Natural killer cell (primary cell): ENCODE results near the gene CCM2L. TPM values are rescaled to one million over a fixed set of nuclear protein-coding genes. Genes with fewer than 3 reads are reported as not detected.

ENCODE experiments used
- ATAC-seq, 3 donors: fragments of 150-1000 bp in 2 of 3; fragments of 200-7000 bp in 1 of 3; cut with Tn5 transposase; 1 replicate in 1 of 3; 2 replicates in 2 of 3; pipeline ENCODE4 v1.10.0; 2021; ENCODE audit warnings: mild to moderate bottlenecking in 2 of 3, moderate library complexity in 2 of 3
- DNase-seq, 2 donors: peaks; one replicate each; pipeline versions ENCODE4 v3.0.0 to v3.0.0-alpha.2; 2013 to 2021; ENCODE audit warnings: mixed read lengths in 1 of 2
- H3K27ac ChIP-seq: one replicate; pipeline ENCODE4 v1.5.1; 2013; ENCODE audit warnings: mild to moderate bottlenecking, low read length
- H3K27me3 ChIP-seq: one replicate; pipeline ENCODE4 v1.6.1; 2013; ENCODE audit warnings: low read length; ENCODE audit not compliant: control insufficient read depth, insufficient read depth
- H3K36me3 ChIP-seq: one replicate; pipeline ENCODE4 v1.6.1; 2013; ENCODE audit warnings: low read length; ENCODE audit not compliant: control insufficient read depth, insufficient read depth
- H3K4me1 ChIP-seq: one replicate; pipeline ENCODE4 v1.6.1; 2013; ENCODE audit warnings: low read length; ENCODE audit not compliant: control insufficient read depth, insufficient read depth
- H3K4me3 ChIP-seq: one replicate; pipeline ENCODE4 v1.5.1; 2013; ENCODE audit warnings: low read length
- H3K9me3 ChIP-seq: one replicate; pipeline ENCODE4 v1.6.1; 2013; ENCODE audit warnings: low read length; ENCODE audit not compliant: control insufficient read depth, insufficient read depth
- H3K27ac Mint-ChIP-seq, 2 donors: one replicate each; pipeline ENCODE4 v1.8.0; 2022; ENCODE audit warnings: mild to moderate bottlenecking in 2 of 2, mixed read lengths in 2 of 2, moderate library complexity in 1 of 2
- H3K27me3 Mint-ChIP-seq, 2 donors: one replicate each; pipeline ENCODE4 v1.8.0; 2022; ENCODE audit warnings: low read depth in 2 of 2, mixed read lengths in 2 of 2
- H3K36me3 Mint-ChIP-seq: one replicate; pipeline ENCODE4 v1.8.0; 2022; ENCODE audit warnings: mixed read lengths
- H3K4me1 Mint-ChIP-seq, 2 donors: one replicate each; pipeline ENCODE4 v1.8.0; 2022; ENCODE audit warnings: mixed read lengths in 2 of 2
- H3K4me3 Mint-ChIP-seq: one replicate; pipeline ENCODE4 v1.8.0; 2022; ENCODE audit warnings: mild to moderate bottlenecking, moderate library complexity, mixed read lengths
- H3K9me3 Mint-ChIP-seq, 2 donors: one replicate each; pipeline ENCODE4 v1.8.0; 2022; ENCODE audit warnings: mixed read lengths in 2 of 2
- whole genome bisulfite sequencing: methylation state at CpG from one replicate; pipeline ENCODE4 v1.1.7; 2013; ENCODE audit warnings: missing lambda C conversion rate; ENCODE audit not compliant: insufficient coverage; 5-methylcytosine and 5-hydroxymethylcytosine counted together
- intact Hi-C: fragments of 100-400 bp; cut with micrococcal nuclease; formaldehyde crosslinking; loops from one replicate; pipeline ENCODE4 v1.14.2; 2022
- total RNA-seq, 4 donors: library from RNA; stranded (reverse); fragments of 120-200 nt in 1 of 4; gene quantifications; one replicate each; pipeline versions ENCODE4 v1.2.3 to v1.2.4, GENCODE V29; 2013 to 2022
- TF ChIP-seq, protein P1 (sequence below): fragments of 200-600 bp; IDR thresholded peaks from one replicate; pipeline ENCODE4 v1.8.0; 2022; ENCODE audit warnings: antibody characterized with exemption

Gene CCM2L
- total RNA-seq, 3 donors from 2014 or later (not counting 1 experiment from before 2014, with no cell fraction given), result not detected

DNA sequence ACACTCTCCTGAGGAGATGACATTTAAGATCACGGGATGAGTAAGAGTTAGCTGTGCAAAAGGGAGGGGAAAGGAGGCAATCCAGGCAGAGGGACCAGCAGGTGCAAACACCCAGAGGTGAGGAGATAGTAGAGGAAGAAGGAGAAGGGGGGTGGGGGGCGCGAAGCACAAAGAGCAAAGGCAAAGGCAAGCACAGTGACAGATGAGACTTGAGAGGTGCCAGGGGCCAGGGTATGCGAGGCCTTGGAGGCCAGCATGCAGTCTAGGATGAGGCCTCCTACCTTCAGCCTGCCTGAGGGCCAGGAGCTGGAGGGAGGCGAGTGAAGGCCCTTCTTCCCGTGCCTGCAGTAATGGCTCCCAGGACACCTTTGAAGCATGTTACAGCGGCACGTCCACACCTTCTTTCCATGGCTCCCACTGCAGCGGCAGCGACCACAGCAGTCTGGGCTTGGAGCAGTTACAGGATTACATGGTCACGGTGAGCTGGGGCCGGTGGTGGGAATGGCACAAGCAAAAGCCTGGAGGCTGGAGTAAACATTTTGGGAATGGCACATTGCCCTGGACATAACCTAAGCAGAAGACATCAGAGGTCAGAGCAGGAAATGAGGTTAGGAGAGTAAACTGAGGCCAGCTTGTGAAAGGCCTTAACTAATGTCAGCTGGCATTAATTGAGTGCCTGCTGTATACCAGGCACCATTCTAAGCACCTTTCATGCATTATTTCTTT is 18.6 kb downstream of the CCM2L start:
- Mint-ChIP-seq H3K27ac (no peak overlapping the region), H3K27me3 (peaks cover 16 to 48% of the 10 kb centered on the region in 2 donors), H3K36me3 (no peaks in the 10 kb centered on the region), H3K4me3 (no peak overlapping the region), H3K9me3 (no peaks in the 10 kb centered on the region), H3K4me1 (no peaks in the 10 kb centered on the region)
- intact Hi-C loops, result no loop called here
- TF ChIP-seq, protein P1, sequence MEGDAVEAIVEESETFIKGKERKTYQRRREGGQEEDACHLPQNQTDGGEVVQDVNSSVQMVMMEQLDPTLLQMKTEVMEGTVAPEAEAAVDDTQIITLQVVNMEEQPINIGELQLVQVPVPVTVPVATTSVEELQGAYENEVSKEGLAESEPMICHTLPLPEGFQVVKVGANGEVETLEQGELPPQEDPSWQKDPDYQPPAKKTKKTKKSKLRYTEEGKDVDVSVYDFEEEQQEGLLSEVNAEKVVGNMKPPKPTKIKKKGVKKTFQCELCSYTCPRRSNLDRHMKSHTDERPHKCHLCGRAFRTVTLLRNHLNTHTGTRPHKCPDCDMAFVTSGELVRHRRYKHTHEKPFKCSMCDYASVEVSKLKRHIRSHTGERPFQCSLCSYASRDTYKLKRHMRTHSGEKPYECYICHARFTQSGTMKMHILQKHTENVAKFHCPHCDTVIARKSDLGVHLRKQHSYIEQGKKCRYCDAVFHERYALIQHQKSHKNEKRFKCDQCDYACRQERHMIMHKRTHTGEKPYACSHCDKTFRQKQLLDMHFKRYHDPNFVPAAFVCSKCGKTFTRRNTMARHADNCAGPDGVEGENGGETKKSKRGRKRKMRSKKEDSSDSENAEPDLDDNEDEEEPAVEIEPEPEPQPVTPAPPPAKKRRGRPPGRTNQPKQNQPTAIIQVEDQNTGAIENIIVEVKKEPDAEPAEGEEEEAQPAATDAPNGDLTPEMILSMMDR, result no peak
- Histone ChIP-seq H3K36me3 (no peaks in the 10 kb centered on the region), H3K27ac (no peak overlapping the region), H3K4me1 (peaks cover 6% of the 10 kb centered on the region), H3K9me3 (no peaks in the 10 kb centered on the region), H3K4me3 (no peak overlapping the region), H3K27me3 (peaks cover 14% of the 10 kb centered on the region)
- WGBS, result 81% methylated on average over 12 of the region's 12 CpGs
- ATAC-seq (no peak), DNase-seq (no peak)

DNA sequence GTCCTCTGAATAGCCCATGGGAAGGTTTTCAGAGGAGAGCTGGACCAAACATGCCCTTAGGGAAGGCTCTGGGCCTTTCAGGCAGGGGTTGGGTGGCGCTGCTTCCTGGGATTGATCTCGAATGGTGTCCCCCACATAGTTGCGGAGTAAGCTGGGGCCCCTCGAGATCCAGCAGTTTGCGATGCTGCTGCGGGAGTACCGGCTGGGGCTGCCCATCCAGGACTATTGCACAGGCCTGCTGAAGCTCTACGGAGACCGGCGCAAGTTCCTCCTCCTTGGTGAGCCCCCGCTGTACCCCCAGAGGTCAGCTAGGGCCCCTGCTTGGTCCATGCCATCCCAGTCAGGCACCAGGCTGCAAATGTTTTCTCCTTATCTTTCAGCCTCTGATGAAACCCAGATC is 19.3 kb downstream of the CCM2L start:
- Histone ChIP-seq H3K36me3 (no peaks in the 10 kb centered on the region), H3K27me3 (peaks cover 11% of the 10 kb centered on the region), H3K9me3 (no peaks in the 10 kb centered on the region), H3K27ac (no peak overlapping the region), H3K4me1 (peaks cover 11% of the 10 kb centered on the region), H3K4me3 (no peak overlapping the region)
- 91% methylated on average over 11 of the region's 11 CpGs for WGBS
- DNase-seq, result no peak
- Mint-ChIP-seq H3K4me1 (no peaks in the 10 kb centered on the region), H3K27me3 (peaks cover 16 to 54% of the 10 kb centered on the region in 2 donors), H3K4me3 (no peak overlapping the region), H3K9me3 (no peaks in the 10 kb centered on the region), H3K36me3 (no peaks in the 10 kb centered on the region), H3K27ac (no peak overlapping the region)
- TF ChIP-seq, protein P1, result no peak
- ATAC-seq, result no peak
- intact Hi-C loops, result no loop called here

DNA sequence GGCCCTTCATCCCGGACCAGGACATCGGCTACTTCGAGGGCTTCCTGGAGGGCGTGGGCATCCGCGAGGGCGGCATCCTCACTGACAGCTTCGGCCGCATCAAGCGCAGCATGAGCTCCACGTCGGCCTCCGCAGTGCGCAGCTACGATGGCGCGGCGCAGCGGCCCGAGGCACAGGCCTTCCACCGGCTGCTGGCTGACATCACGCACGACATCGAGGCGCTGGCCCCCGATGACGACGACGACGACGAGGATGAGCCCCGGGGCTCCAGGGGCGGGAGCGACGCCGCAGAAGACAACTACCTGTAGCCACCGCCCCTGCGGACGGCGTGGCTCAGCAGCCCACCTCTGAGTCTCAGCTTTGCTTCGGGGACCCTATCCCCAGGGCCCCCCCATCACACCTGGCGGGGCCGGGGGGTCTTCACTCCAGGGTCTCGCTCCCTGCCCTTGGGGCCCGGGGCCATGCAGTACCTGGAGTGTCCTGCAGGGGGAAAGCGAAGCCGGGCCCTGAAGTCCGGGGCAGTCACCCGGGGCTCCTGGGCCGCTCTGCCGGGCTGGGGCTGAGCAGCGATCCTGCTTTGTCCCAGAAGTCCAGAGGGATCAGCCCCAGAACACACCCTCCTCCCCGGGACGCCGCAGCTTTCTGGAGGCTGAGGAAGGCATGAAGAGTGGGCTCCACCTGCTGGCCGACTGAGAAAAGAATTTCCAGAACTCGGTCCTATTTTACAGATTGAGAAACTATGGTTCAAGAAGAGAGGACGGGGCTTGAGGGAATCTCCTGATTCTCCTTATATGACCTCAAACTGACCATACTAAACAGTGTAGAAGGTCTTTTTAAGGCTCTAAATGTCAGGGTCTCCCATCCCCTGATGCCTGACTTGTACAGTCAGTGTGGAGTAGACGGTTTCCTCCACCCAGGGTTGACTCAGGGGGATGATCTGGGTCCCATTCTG is 21.0 kb downstream of the CCM2L start:
- Histone ChIP-seq H3K27me3 (peaks cover 11% of the 10 kb centered on the region), H3K9me3 (no peaks in the 10 kb centered on the region), H3K4me3 (no peak overlapping the region), H3K36me3 (no peaks in the 10 kb centered on the region), H3K27ac (no peak overlapping the region), H3K4me1 (peaks cover 14% of the 10 kb centered on the region)
- peak; percentile 56 to 85 (median 78) for ATAC-seq
- Mint-ChIP-seq H3K4me1 (no peaks in the 10 kb centered on the region), H3K27ac (no peak overlapping the region), H3K9me3 (no peaks in the 10 kb centered on the region), H3K27me3 (peaks cover 23 to 58% of the 10 kb centered on the region in 2 donors), H3K36me3 (no peaks in the 10 kb centered on the region), H3K4me3 (no peak overlapping the region)
- 33% methylated on average over 57 of the region's 59 CpGs for WGBS
- DNase-seq, result peak; percentile 46 to 75
- intact Hi-C loops, result loop anchor here (1.0 to 5.0 kb wide), 2 partner anchors 209 to 621 kb away; no protein-coding TSS in a partner anchor
- TF ChIP-seq, protein P1, result peak; percentile 100
